Kidney epithelial cell (primary cell): ENCODE results near the gene TMEM178A. TPM values are rescaled to one million over a fixed set of nuclear protein-coding genes. Genes with fewer than 3 reads are reported as not detected.
"Not testable (repeated sequence)": the region's sequence is repeated elsewhere in the genome, so short reads cannot be mapped to it uniquely, and the experiment has no call there.

Experiments
- DNase-seq: peaks from one replicate; pipeline ENCODE4 v3.0.0-alpha.2; 2010; ENCODE audit warnings: low read depth
- H3K27me3 ChIP-seq: 2 replicates; pipeline ENCODE4 v1.6.0; 2011; ENCODE audit warnings: low read length; ENCODE audit not compliant: control insufficient read depth, insufficient read depth
- H3K36me3 ChIP-seq: 2 replicates; pipeline ENCODE4 v1.5.1; 2011; ENCODE audit warnings: low read length; ENCODE audit not compliant: control insufficient read depth, insufficient read depth
- H3K4me3 ChIP-seq: 2 replicates; pipeline ENCODE4 v1.5.1; 2011; ENCODE audit warnings: low read depth, mild to moderate bottlenecking, control low read depth, low read length
- total RNA-seq: library from RNA; depleted of rRNA; stranded (reverse); fragments of >200 nt; gene quantifications from 2 replicates; pipeline ENCODE4 v1.2.3, GENCODE V29; 2015
- TF ChIP-seq, protein P1 (sequence below): IDR thresholded peaks from 2 replicates; pipeline ENCODE4 v1.5.1; 2011; ENCODE audit warnings: mild to moderate bottlenecking, moderate library complexity, low read length, control low read depth, inconsistent platforms; ENCODE audit not compliant: insufficient read depth, poor library complexity, severe bottlenecking

TMEM178A gene
- total RNA-seq, 1 donor from 2014 or later, result 1.7 TPM

DNA sequence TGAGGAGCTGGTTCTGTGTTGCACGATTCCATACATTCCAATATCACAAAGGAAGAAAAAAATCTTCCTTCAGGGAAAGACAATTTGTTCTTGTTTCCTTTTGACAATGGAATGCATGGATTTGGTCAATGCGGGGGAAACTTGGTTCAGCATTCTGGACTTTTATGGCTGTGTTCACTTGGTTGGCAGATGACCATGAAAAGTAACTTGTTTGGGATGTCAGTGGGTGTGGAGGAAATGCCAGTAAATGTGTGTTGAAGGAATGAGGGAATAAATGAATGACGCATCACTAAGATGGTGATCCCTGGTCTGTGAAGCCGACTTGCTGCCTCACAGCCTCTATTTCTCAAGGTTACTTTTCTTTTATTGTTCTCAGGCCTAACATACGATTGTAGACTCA is 59.7 kb downstream of the TMEM178A start:
- Histone ChIP-seq H3K4me3 (no peak overlapping the region), H3K27me3 (no peaks in the 10 kb centered on the region), H3K36me3 (no peaks in the 10 kb centered on the region)
- TF ChIP-seq, protein P1, sequence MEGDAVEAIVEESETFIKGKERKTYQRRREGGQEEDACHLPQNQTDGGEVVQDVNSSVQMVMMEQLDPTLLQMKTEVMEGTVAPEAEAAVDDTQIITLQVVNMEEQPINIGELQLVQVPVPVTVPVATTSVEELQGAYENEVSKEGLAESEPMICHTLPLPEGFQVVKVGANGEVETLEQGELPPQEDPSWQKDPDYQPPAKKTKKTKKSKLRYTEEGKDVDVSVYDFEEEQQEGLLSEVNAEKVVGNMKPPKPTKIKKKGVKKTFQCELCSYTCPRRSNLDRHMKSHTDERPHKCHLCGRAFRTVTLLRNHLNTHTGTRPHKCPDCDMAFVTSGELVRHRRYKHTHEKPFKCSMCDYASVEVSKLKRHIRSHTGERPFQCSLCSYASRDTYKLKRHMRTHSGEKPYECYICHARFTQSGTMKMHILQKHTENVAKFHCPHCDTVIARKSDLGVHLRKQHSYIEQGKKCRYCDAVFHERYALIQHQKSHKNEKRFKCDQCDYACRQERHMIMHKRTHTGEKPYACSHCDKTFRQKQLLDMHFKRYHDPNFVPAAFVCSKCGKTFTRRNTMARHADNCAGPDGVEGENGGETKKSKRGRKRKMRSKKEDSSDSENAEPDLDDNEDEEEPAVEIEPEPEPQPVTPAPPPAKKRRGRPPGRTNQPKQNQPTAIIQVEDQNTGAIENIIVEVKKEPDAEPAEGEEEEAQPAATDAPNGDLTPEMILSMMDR, result no peak
- no peak for DNase-seq

DNA sequence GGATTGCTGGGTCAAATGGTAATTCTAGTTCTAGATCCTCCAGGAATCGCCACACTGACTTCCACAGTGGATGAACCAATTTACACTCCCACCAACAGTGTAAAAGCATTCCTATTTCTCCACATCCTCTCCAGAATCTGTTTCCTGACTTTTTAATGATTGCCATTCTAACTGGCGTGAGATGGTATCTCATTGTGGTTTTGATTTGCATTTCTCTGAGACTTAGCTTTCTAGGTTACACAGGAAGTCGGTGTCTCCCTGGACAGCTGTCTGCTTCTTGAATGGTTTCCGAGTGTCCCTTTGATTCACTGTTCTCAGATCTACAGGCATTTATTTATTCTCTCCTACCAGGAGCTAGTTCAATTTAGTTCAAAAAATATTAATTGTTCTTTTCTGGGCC is 62.4 kb downstream of the TMEM178A start:
- H3K36me3 ChIP-seq, H3K27me3 ChIP-seq, H3K4me3 ChIP-seq, DNase-seq: not testable (repeated sequence)

DNA sequence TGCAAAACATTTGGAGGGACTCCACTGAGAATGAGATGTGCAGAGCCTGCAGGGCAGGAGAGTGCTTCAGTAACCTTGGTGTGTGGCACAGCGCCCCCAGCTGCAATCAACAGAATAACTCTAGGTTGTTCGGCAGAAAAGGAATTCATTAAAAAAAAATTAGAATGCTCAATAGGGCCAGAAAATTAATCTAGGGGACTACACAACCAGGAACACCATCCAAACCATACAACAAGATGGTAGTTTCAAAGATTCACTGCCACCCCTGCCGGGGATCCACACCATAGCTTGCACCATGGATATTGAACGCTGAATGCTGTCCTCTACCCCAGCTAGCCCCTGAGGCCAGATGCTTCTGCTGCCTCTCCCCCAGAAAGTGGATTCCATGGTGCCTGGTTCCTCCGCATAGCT is 63.2 kb downstream of the TMEM178A start:
- H3K4me3 ChIP-seq, result no peak overlapping the region
- no peaks in the 10 kb centered on the region for H3K27me3 ChIP-seq
- peaks cover 2% of the 10 kb centered on the region for H3K36me3 ChIP-seq
- TF ChIP-seq, protein P1, result peak; percentile 76
- DNase-seq, result no peak

DNA sequence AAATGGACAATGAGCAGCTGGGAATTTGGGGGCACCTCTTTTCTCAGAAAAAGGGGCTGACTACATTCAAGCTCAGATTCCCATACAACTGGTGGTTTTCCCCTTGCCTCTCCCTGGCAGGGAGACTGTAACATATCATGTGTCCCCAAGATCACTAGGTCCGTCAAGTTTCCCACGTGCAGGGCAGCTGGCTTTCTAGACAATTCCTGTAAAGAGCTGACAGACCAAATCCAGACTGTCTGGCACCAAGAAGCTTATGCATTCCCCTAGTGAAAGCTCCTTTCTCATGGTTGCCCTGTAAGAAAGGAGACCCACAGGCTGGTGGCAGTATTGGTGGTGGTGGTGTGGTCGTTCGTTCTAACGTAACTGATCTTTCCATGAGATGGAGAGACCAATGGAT is 64.6 kb downstream of the TMEM178A start:
- H3K4me3 ChIP-seq, result no peak overlapping the region
- TF ChIP-seq, protein P1, result no peak
- DNase-seq, result no peak
- peaks cover 2% of the 10 kb centered on the region for H3K36me3 ChIP-seq
- no peaks in the 10 kb centered on the region for H3K27me3 ChIP-seq

DNA sequence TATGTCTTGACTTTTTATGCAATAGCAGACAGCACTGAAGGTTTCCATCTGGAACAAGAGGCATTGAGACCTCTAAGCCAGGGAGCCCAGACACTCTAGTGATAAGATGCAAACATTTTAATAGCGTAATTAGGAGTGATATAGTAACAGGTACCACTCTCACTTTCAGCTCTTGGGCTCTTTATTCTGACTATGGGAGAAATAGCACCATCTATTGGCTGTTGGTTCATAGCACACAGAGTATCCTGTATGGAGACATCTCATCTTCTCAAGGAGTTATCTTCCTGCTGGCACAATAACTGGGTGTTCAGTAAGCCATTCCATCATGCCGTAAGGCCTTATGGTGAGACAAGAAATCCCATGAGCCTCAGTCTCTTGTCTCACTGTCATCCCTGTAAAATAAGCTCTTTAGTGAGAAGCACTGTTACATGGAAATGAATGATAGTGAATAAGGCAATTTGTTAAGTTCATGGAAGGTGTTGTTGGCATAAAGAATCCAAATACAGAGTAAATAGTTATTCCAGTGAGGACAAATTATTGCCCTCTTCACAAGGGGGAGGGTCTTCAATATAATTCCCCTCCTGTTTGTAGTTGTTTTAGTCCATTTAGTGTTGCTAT is 65.1 kb downstream of the TMEM178A start:
- Histone ChIP-seq H3K36me3 (peaks cover 2% of the 10 kb centered on the region), H3K27me3 (no peaks in the 10 kb centered on the region), H3K4me3 (no peak overlapping the region)
- DNase-seq, result no peak
- TF ChIP-seq, protein P1, result peak; percentile 47

DNA sequence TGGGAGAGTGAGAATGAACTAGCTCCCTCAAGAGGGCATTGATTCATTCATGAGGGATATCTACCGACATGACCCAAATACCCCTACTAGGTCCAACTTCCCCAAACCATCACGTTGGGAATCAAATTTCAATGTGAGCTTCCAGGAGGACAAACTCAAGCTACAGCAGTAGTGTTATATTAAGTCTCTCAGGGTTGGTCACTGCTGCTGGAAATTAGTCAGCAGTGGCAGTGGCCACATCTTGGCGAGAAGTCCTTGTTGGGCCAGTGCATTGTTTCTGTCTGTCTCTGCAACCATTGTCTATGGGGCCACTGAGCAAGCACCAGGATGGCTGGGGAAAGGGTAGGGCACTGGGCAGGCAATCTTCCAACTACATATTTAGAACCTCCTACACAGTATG is 65.8 kb downstream of the TMEM178A start:
- Histone ChIP-seq H3K27me3 (no peaks in the 10 kb centered on the region), H3K4me3 (no peak overlapping the region), H3K36me3 (peaks cover 2% of the 10 kb centered on the region)
- TF ChIP-seq, protein P1, result no peak
- no peak for DNase-seq
